ENCODE results near the gene FARP1. TPM values are rescaled to one million over a fixed set of nuclear protein-coding genes. Genes with fewer than 3 reads are reported as not detected.

FARP1 gene
- total and polyA plus RNA-seq, 2 of the 13 experiments (the other 11 are each of a cell fraction or from before 2014, with no cell fraction given), result 70.6 to 126 TPM

DNA sequence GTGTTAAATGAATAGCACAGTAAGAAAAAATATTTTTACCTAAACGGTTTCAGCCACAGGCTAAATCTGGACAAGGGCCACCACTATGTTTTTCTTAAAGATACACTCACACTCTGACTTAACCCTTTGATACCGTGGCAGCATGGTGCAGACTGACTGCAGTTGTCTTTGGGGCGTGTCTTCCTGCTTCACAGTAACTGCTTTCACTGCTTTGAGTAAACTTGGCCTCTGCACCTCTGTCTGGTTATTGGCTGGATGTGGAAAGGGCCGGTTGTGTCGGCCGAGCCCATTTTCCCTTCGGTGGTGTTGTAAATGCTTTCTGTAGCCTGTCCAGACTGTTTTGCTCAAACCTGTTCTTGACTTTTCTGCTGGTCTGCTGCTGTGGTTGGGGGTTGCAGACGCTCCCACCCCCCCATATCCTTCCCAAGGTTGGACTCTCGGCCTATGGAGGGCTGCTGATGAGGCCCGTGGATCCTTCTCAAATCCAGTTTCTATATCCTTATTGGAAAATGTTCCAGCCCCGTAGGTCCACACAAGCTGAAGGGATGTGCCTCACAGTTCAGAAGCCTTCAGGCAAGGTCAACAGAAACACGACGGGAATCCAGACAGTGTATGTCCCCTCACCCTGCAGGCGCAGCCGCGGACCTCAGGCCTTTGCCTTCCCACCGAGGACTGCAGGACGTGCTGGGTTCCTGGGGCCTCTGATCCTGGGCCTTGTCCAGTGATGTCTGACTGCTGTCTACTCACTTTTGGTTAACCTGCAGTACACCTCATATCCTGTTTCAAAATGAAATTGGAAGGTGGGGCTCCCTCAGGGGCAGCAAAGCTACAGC lies 124.4 kb downstream of the FARP1 start (continued):
- TF ChIP-seq, protein P1, sequence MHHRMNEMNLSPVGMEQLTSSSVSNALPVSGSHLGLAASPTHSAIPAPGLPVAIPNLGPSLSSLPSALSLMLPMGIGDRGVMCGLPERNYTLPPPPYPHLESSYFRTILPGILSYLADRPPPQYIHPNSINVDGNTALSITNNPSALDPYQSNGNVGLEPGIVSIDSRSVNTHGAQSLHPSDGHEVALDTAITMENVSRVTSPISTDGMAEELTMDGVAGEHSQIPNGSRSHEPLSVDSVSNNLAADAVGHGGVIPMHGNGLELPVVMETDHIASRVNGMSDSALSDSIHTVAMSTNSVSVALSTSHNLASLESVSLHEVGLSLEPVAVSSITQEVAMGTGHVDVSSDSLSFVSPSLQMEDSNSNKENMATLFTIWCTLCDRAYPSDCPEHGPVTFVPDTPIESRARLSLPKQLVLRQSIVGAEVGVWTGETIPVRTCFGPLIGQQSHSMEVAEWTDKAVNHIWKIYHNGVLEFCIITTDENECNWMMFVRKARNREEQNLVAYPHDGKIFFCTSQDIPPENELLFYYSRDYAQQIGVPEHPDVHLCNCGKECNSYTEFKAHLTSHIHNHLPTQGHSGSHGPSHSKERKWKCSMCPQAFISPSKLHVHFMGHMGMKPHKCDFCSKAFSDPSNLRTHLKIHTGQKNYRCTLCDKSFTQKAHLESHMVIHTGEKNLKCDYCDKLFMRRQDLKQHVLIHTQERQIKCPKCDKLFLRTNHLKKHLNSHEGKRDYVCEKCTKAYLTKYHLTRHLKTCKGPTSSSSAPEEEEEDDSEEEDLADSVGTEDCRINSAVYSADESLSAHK (CRISPR knock-in tag; IDR thresholded peaks at IDR 0.05; ENCODE audit: borderline replicate concordance), result no peak
- TF ChIP-seq RARA (CRISPR knock-in tag; IDR thresholded peaks at IDR 0.05), result peak; percentile 78
- peak; percentile 99 for TF ChIP-seq ZNF652 (CRISPR knock-in tag; IDR thresholded peaks at IDR 0.05; ENCODE audit: borderline replicate concordance, low read depth)
- peak; percentile 19; the same call in 1 of the 2 replicates for TF ChIP-seq ZMAT3 (CRISPR knock-in tag; conservative IDR thresholded peaks at IDR 0.05)
- TF ChIP-seq, protein P2, sequence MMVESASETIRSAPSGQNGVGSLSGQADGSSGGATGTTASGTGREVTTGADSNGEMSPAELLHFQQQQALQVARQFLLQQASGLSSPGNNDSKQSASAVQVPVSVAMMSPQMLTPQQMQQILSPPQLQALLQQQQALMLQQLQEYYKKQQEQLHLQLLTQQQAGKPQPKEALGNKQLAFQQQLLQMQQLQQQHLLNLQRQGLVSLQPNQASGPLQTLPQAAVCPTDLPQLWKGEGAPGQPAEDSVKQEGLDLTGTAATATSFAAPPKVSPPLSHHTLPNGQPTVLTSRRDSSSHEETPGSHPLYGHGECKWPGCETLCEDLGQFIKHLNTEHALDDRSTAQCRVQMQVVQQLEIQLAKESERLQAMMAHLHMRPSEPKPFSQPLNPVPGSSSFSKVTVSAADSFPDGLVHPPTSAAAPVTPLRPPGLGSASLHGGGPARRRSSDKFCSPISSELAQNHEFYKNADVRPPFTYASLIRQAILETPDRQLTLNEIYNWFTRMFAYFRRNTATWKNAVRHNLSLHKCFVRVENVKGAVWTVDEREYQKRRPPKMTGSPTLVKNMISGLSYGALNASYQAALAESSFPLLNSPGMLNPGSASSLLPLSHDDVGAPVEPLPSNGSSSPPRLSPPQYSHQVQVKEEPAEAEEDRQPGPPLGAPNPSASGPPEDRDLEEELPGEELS (CRISPR knock-in tag; IDR thresholded peaks at IDR 0.05), result peak; percentile 77
- TF ChIP-seq HIVEP1 (CRISPR knock-in tag; IDR thresholded peaks at IDR 0.05), result 0 out of 2 replicates have a peak, but pooled peaks have one; percentile 47
- peak; percentile 14 to 64; a peak in 3 of 4 replicates for TF ChIP-seq NR2F1 (CRISPR knock-in tag; IDR thresholded peaks at IDR 0.05)
- TF ChIP-seq ZNF850 (CRISPR knock-in tag; conservative IDR thresholded peaks at IDR 0.05), result no peak
- TF ChIP-seq FOXA1 (IDR thresholded peaks at IDR 0.05), result no peak
- TF ChIP-seq FOXA1 (CRISPR knock-in tag; IDR thresholded peaks at IDR 0.05), result peak; percentile 92
- TF ChIP-seq FOXC1 (CRISPR knock-in tag; IDR thresholded peaks at IDR 0.05; ENCODE audit: borderline replicate concordance), result 0 out of 2 replicates have a peak, but pooled peaks have one; percentile 55
- 0 out of 2 replicates have a peak, but pooled peaks have one; percentile 57 for TF ChIP-seq RARG (CRISPR knock-in tag; IDR thresholded peaks at IDR 0.05; ENCODE audit: low read depth)
- TF ChIP-seq TAF15 (IDR thresholded peaks at IDR 0.05; ENCODE audit: low read depth, low read length, poor library complexity, severe bottlenecking), result no peak
- peak; percentile 56; the same call in 1 of the 2 replicates for TF ChIP-seq ZNF33A (CRISPR knock-in tag; IDR thresholded peaks at IDR 0.05; ENCODE audit: borderline replicate concordance)
- peak; percentile 81 for TF ChIP-seq ZNF891 (CRISPR knock-in tag; IDR thresholded peaks at IDR 0.05)
- peak; percentile 83 for TF ChIP-seq RFX5 (IDR thresholded peaks at IDR 0.05; ENCODE audit: low read depth, low read length)
- TF ChIP-seq MYC (CRISPR knock-in tag; IDR thresholded peaks at IDR 0.05; ENCODE audit: borderline replicate concordance), result peak; percentile 51; the same call in 1 of the 2 replicates
- TF ChIP-seq RORA (CRISPR knock-in tag; IDR thresholded peaks at IDR 0.05), result no peak
- TF ChIP-seq, protein P3, sequence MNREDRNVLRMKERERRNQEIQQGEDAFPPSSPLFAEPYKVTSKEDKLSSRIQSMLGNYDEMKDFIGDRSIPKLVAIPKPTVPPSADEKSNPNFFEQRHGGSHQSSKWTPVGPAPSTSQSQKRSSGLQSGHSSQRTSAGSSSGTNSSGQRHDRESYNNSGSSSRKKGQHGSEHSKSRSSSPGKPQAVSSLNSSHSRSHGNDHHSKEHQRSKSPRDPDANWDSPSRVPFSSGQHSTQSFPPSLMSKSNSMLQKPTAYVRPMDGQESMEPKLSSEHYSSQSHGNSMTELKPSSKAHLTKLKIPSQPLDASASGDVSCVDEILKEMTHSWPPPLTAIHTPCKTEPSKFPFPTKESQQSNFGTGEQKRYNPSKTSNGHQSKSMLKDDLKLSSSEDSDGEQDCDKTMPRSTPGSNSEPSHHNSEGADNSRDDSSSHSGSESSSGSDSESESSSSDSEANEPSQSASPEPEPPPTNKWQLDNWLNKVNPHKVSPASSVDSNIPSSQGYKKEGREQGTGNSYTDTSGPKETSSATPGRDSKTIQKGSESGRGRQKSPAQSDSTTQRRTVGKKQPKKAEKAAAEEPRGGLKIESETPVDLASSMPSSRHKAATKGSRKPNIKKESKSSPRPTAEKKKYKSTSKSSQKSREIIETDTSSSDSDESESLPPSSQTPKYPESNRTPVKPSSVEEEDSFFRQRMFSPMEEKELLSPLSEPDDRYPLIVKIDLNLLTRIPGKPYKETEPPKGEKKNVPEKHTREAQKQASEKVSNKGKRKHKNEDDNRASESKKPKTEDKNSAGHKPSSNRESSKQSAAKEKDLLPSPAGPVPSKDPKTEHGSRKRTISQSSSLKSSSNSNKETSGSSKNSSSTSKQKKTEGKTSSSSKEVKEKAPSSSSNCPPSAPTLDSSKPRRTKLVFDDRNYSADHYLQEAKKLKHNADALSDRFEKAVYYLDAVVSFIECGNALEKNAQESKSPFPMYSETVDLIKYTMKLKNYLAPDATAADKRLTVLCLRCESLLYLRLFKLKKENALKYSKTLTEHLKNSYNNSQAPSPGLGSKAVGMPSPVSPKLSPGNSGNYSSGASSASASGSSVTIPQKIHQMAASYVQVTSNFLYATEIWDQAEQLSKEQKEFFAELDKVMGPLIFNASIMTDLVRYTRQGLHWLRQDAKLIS (CRISPR knock-in tag; IDR thresholded peaks at IDR 0.05), result 0 out of 2 replicates have a peak, but pooled peaks have one; percentile 66

Data from HepG2 (cell line).